Nephron (organoid): ENCODE data around the gene FGF11.
A peak's percentile ranks its signal among the peaks of the same experiment; 100 is the strongest.

Source experiments
- H3K27ac Mint-ChIP-seq, 3 experiments: 2 replicates each; pipeline ENCODE4 v1.8.0; 2020; ENCODE audit warnings: mixed read lengths in 3 of 3, mild to moderate bottlenecking in 2 of 3, moderate library complexity in 1 of 3
- H3K27me3 Mint-ChIP-seq: 2 replicates; pipeline ENCODE4 v1.8.0; 2021; ENCODE audit warnings: low read depth, mild to moderate bottlenecking, moderate library complexity, mixed read lengths
- H3K36me3 Mint-ChIP-seq: 2 replicates; pipeline ENCODE4 v1.8.0; 2020; ENCODE audit warnings: low read depth, mixed read lengths
- H3K4me1 Mint-ChIP-seq: 2 replicates; pipeline ENCODE4 v1.8.0; 2020; ENCODE audit warnings: mixed read lengths
- H3K4me3 Mint-ChIP-seq, 3 experiments: 2 replicates each; pipeline ENCODE4 v1.8.0; 2020; ENCODE audit warnings: mild to moderate bottlenecking in 3 of 3, mixed read lengths in 3 of 3, moderate library complexity in 2 of 3
- H3K9me3 Mint-ChIP-seq: 2 replicates; pipeline ENCODE4 v1.8.0; 2020; ENCODE audit warnings: mixed read lengths
- CTCF ChIP-seq, 3 experiments: fragments of 200-600 bp; sonication (generic); IDR thresholded peaks; one replicate each; pipeline ENCODE4 v1.5.0; 2021; ENCODE audit warnings: antibody characterized with exemption in 3 of 3; ENCODE audit not compliant: unreplicated experiment in 3 of 3

FGF11 gene

DNA sequence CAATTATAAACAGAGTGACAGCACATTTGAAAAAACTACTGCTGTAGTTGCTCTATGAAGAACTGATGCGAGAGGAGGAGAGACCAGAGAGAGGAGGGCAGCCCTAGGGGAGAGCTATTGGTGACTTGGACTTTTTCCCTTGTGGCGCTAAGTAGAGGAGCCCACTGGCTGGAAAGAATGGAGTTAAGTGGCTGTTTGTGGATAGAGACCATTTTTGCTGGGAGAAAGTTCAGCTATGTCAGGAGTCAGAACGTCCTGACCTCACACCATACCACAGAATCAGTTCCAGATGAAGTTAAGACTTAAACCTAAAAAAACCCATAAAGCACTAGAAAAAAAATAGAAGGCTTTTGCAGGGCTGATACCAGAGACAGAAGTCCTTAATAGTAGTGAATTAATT lies 46.9 kb downstream of the FGF11 start:
- H3K4me1 Mint-ChIP-seq, result peaks cover 74% of the 10 kb centered on the region
- no peaks in the 10 kb centered on the region for H3K27me3 Mint-ChIP-seq
- peak overlapping the region; percentile 73 to 93 (median 78) for H3K4me3 Mint-ChIP-seq
- H3K36me3 Mint-ChIP-seq, result peaks cover 33% of the 10 kb centered on the region
- H3K9me3 Mint-ChIP-seq, result no peaks in the 10 kb centered on the region
- TF ChIP-seq CTCF (IDR thresholded peaks at IDR 0.05; ENCODE audit: unreplicated experiment in 3 of 3), result no peak
- H3K27ac Mint-ChIP-seq, result peak overlapping the region; percentile 9 to 80 (median 32)

GRCh38 chr17:7490144-7490543 lies 50.8 kb downstream of the FGF11 start:
- TF ChIP-seq CTCF (IDR thresholded peaks at IDR 0.05; ENCODE audit: unreplicated experiment in 3 of 3), result no peak
- Mint-ChIP-seq H3K36me3 (peaks cover 59% of the 10 kb centered on the region), H3K4me1 (peaks cover 50% of the 10 kb centered on the region), H3K27me3 (no peaks in the 10 kb centered on the region), H3K27ac (no peak overlapping the region), H3K4me3 (no peak overlapping the region), H3K9me3 (no peaks in the 10 kb centered on the region)

DNA sequence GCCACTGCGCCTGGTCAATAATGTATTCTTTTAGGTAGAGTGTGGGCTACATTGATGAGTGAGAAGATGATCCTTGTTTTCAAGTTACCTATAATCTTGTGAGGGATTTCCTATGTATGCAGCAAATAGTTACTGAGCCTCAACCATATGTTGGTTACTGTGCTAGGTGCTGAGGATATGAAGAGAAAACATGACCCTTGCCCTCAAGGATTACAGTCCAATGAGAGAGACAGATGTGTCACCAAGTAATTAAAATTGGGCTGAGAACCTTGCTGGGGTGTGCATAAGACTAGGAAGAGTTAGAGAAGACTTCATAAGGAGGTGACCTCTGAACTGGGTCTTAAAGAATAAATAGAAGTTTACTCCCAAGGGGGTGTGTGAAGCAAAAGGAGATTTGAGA lies 52.3 kb downstream of the FGF11 start:
- no peak for TF ChIP-seq CTCF (IDR thresholded peaks at IDR 0.05; ENCODE audit: unreplicated experiment in 3 of 3)
- no peaks in the 10 kb centered on the region for H3K27me3 Mint-ChIP-seq
- H3K9me3 Mint-ChIP-seq, result no peaks in the 10 kb centered on the region
- peak overlapping the region in 1 of 3 experiments; percentile 1 for H3K4me3 Mint-ChIP-seq
- H3K36me3 Mint-ChIP-seq, result peaks cover 64% of the 10 kb centered on the region
- peak overlapping the region in 2 of 3 experiments; percentile 16 to 73 for H3K27ac Mint-ChIP-seq
- peaks cover 38% of the 10 kb centered on the region for H3K4me1 Mint-ChIP-seq

GRCh38 chr17:7493941-7494340 lies 54.6 kb downstream of the FGF11 start:
- no peaks in the 10 kb centered on the region for H3K27me3 Mint-ChIP-seq
- peaks cover 78% of the 10 kb centered on the region for H3K36me3 Mint-ChIP-seq
- TF ChIP-seq CTCF (IDR thresholded peaks at IDR 0.05; ENCODE audit: unreplicated experiment in 3 of 3), result no peak
- H3K4me1 Mint-ChIP-seq, result peaks cover 22% of the 10 kb centered on the region
- no peak overlapping the region for H3K27ac Mint-ChIP-seq
- H3K9me3 Mint-ChIP-seq, result no peaks in the 10 kb centered on the region
- no peak overlapping the region for H3K4me3 Mint-ChIP-seq
